HCT116 (cell line): ENCODE measurements around the gene DLK1.

Experiments
- POLR2A ChIP-seq: IDR thresholded peaks from 2 replicates; pipeline ENCODE4 v1.7.0; 2011; ENCODE audit warnings: borderline replicate concordance; ENCODE audit not compliant: insufficient read depth, insufficient read length; ENCODE audit errors: extremely low read depth
- REST ChIP-seq: IDR thresholded peaks from 2 replicates; pipeline ENCODE4 v1.6.1; 2012; ENCODE audit warnings: low read depth
- TF ChIP-seq, protein P1 (sequence below), 3 experiments: fragments of 200-600 bp in 1 of 3; sonication (generic) in 1 of 3; IDR thresholded peaks in 2 of 3; conservative IDR thresholded peaks in 1 of 3; 2 replicates each; pipeline ENCODE4 v1.5.1; 2012 to 2017; ENCODE audit warnings: low read depth in 2 of 3, low read length in 2 of 3, antibody characterized with exemption in 1 of 3, borderline replicate concordance in 1 of 3, control low read depth in 1 of 3, mild to moderate bottlenecking in 1 of 3, mixed read lengths in 1 of 3, mixed run types in 1 of 3, moderate library complexity in 1 of 3; ENCODE audit not compliant: insufficient read depth in 1 of 3

- TF ChIP-seq POLR2A (no peak), REST (no peak)
- TF ChIP-seq, protein P1, sequence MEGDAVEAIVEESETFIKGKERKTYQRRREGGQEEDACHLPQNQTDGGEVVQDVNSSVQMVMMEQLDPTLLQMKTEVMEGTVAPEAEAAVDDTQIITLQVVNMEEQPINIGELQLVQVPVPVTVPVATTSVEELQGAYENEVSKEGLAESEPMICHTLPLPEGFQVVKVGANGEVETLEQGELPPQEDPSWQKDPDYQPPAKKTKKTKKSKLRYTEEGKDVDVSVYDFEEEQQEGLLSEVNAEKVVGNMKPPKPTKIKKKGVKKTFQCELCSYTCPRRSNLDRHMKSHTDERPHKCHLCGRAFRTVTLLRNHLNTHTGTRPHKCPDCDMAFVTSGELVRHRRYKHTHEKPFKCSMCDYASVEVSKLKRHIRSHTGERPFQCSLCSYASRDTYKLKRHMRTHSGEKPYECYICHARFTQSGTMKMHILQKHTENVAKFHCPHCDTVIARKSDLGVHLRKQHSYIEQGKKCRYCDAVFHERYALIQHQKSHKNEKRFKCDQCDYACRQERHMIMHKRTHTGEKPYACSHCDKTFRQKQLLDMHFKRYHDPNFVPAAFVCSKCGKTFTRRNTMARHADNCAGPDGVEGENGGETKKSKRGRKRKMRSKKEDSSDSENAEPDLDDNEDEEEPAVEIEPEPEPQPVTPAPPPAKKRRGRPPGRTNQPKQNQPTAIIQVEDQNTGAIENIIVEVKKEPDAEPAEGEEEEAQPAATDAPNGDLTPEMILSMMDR (IDR thresholded peaks at IDR 0.05 in 2 of 3, conservative IDR thresholded peaks at IDR 0.05 in 1 of 3; ENCODE audit: borderline replicate concordance in 1 of 3, insufficient read depth in 1 of 3, low read depth in 2 of 3, low read length in 2 of 3), result no peak
Measured at GRCh38 chr14:100771121-100771800, 44.6 kb downstream of the DLK1 start.
